Limb (tissue), 2 donors: ENCODE measurements around the gene ZBTB48.

Experiments used
- DNase-seq, 2 donors: peaks; one replicate each; pipeline ENCODE4 v3.0.0-alpha.2; 2016; ENCODE audit errors: extremely low spot score in 2 of 2

ZBTB48 gene

DNA sequence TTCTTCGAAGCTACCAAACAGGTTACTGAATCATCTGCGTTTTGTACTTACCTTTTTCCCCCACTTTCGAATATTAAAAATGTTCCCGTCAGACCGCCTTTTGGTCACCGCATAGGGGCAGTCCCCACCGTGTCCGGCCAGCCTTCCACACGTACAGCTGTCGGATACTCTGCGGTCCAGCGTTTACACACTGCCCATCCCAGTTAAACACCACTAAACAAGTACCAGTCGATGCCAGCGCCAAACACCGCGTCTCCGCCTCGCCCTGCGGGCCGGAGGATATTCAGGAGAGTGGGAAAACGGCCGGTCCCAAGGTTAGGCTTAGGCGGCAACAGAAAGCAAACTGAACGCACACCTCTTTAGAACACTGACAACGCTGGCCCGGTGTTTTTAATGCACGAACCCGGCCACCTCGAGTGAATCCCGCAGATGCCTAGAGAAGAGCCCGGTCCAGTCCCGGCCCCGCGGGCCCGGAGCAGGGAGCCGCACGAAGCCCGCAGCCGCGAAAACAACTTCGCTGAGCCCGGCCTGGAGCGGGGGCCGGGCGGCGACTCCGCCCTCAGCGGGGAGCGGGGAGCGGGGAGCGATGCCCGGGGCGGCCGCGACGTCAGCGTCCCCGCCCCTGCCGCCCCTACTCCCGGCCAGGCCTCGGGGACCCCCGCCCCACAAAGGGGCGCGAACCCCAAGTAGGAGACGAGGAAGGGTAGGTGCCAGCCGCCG, 33.0 kb downstream of the ZBTB48 start:
- peak in 1 of 2 donors; percentile 68 for DNase-seq

DNA sequence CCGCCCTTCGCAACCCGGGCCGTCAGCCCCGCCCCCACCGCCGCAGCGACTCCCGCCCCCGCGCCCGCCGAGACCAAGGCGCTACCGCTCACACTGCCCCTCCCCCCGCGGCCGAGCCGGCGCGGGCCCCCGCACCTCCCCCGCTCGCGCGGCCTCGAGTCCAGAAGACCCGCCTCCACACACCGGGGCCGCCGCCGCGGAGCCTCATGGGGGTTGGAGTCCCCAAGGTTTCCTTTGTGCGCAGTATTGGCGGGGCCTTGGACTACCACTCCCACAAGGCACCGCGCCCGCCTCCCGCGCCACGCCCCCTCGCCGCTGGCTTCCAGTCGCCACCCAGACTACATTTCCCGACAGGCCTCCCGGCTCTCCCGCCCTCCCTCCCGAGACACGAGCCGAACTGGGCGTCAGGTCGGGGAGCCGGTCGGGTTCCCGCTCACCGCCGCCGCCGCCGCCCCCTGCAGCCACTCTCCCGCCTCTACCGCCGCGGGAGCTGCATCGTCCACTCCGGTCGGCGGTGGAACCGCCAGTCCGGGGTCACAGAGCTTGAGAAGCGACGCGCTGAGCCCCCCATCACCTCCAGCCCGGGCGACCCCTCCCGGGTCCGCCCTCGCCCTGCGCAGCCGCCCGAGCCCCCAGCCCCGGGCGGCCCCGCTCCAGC, 33.7 kb downstream of the ZBTB48 start, which contains the start of gene PHF13:
Gene PHF13 (plus strand): TSS at position 371 of the 658 bp plus-strand sequence. CDS start 336 bp downstream, outside the sequence.
- DNase-seq, result peak; percentile 98 to 100

DNA sequence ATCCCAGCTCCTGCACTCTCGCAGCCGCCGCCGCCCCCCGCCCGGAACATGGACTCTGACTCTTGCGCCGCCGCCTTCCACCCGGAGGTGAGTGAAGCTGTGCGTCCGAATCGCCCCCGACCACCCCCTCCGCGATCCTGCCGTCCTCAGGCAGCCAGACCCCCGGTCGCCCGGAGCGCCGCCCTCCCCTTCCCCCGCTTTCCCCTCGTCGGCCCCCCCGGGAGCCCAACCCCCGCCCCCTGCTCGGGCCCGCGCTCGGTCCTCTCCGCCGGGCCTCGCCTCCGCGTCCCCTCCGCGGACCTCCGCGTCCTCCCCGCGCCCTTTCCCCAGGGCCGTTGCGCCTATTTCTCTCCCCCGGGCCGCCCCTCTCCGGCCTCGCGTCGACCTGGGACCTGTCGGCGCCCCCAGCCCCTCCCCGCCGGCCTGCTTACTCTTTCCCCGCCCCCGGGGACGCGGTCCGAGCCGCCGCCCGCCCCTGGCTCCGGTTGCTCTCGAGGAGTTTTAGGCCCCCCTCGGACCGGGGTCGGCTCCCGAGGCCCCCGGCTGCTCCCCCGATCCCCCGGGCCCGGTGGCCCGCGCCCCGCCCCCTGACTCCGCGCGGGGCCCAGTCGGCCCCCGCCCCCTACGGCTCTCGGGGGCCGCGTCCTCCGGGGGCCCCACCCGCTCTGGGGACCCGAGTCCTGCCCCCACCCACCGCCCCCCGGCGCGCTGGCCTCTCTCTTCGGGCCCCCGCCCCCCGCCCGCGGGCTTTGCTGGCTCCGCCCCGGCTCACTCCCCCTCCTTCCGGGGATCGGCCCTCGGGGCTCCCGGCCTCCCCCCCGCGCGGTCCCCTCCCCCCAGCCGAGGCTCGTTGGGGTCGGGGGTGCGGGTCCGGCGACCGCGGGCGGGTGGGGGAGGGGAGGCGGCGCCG, 34.5 kb downstream of the ZBTB48 start:
- DNase-seq, result peak; percentile 30 to 79

DNA sequence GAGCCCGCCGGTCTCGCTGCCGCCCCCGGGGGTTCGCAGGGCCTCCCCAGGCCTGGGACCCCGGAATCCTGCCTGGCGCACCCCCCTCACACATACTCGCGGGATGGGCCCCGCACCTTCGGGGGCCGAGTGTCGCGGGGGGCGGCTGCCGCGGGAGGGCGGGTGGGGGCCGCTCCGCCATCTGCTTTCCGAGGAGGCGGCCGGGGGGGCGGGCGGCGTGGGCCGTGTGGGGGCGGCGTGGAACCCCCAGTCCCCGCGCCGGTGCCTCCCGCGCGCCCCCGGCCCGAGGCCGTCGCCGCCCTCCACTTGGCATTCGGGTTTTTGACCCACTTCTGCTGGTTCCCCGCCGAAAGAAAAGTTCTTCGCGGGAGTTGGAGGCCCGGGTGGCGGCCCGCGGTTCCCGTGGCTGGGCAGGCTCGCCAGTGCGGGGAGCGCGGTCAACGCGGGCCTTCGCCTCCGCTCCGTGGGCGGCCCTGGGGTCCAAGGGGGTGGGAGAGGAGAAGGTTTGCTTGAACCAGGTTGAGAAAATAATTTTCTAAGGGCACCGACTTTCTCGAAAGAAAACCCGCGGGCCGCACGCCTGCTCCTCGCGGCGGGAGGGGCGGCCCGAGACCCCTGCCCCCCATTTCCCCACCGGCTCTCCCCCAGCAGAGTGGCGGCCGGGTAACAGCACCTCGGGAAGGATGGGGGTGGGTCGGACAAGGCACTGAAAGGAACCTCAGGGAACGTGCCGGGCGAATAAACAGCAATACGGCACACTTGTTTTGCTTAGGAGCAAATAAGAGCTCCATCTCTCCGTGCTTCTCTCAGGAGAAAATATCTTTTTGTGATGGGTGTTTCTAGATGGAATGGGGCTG, 35.4 kb downstream of the ZBTB48 start:
- peak in 1 of 2 donors; percentile 51 for DNase-seq

DNA sequence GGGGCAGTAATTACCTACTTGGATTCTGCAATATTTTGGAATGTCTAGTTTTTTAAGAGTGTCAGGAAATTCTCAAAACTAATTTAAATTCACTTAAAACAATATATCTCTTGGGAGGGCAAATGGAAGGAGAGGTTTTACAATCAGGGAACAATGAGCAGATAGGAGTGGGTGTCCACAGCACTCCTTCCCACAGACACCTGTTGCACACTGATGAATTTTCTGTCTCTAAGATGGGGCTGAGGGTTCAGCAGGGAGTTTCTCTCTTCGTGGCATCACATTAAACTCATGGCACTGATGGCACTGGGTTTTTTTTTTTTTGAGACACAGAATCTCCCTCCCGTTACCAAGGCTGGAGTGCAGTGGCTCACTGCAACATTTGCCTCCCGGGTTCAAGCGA, 39.3 kb downstream of the ZBTB48 start:
- no peak for DNase-seq

DNA sequence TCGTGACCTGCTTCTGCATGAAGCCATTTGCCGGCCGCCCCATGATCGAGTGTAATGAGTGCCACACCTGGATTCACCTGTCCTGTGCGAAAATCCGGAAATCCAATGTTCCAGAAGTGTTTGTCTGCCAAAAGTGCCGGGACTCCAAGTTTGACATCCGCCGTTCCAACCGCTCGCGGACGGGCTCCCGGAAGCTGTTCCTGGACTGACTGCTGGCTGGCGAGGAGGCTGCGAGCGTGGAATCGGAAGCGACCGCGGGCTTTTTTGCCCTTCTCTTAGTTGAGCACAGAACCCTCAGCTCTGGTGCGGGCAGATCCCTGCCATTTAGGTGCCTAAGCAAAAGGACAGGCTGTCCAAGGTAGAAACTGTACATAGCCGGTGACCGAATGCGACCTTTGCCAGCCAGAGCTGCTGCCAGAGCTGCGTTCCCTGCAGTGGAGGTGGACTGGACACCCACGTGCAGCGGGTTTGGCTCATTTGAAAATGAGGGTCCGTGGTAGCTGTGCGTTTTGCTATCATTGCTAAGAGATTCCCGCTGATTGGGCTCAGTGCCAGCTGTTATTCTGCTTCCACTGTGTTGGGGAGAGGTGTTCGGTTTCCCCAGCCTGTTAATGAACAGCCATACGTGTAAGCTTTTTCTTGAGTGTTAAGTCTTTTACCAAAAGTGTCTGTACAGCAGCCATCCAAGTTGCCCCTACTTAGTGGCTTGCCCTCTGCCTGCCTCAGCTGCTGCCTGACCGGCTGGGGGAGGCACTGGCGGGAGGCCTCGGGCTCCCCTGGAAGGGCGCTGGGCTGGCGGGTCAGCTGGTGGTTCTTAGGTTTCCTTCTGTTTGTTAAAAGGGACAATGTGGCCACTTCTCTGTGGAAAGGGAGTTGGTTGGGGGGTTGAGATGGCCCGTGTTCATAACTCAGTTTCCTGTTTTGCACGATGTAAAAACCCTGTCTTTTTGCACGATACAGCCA, 41.9 kb downstream of the ZBTB48 start:
- DNase-seq, result no peak

DNA sequence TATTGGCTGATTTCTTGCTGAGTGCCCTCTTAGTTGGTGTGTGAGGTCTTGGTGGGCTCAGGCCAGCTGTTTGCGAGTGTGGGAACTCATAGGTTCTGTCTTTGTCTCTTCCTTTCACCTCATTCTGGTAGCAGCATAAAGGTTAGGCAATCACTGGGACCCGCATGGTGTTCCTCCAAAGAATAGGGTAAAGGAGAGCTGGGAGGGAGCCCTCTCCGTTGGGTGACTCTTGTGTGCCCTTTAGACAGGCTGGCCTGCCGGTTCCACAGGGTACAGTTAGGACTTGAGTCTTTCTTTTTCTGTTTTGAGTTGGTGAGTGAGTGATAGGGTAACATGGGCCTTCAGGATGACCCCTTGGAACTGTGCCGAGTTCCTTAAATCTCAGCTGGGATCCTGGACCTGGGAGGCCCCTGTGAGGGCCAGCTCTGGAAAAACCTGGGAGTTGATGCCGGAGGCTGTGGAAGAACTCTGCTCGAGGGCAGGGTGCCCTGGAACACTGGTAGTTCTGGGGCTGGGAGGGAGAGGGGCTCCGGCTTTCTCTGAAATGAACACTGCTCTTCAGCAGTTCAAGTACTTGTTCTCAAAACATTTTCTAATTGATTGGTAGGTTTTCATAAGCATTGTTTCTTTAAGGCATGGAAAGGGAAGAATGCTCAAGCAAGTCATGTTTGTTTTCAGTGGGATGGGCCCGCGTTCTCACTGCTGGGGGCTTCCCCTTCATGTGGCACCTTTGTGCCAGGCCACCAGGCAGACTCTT, 42.8 kb downstream of the ZBTB48 start:
- DNase-seq, result no peak

DNA sequence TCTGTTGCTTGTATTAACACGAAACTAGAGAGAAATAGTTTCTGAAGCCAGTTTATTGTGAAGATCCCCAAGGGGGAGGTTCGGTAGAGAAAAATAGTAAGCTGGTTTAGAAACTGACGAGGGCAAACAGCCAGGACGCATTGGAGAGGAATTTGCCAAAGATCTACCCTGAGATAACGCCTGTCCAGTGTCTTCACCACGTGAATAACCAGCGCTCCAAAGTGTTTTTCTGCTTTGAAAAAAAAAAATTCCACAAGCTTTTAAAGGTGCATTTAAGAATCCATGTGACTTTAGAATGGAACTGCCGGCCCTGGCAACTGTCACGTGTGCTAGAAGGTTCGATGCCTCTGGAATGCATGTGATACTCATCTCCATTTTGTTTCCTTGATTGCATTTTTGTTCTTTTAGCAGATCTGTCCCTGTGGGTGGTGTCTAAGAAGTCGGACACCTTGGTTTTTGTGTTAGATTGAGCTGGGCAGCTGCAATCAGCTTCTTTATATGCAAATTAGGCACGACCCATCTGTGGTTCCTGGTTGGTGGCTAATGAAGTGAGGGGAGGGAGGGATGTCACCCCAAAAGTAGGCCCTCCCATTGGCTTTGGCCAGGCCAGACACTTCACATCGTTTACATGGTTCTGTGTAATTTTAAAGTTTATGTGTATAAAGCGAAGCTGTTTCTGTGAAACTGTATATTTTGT, 43.6 kb downstream of the ZBTB48 start:
- DNase-seq, result no peak

DNA sequence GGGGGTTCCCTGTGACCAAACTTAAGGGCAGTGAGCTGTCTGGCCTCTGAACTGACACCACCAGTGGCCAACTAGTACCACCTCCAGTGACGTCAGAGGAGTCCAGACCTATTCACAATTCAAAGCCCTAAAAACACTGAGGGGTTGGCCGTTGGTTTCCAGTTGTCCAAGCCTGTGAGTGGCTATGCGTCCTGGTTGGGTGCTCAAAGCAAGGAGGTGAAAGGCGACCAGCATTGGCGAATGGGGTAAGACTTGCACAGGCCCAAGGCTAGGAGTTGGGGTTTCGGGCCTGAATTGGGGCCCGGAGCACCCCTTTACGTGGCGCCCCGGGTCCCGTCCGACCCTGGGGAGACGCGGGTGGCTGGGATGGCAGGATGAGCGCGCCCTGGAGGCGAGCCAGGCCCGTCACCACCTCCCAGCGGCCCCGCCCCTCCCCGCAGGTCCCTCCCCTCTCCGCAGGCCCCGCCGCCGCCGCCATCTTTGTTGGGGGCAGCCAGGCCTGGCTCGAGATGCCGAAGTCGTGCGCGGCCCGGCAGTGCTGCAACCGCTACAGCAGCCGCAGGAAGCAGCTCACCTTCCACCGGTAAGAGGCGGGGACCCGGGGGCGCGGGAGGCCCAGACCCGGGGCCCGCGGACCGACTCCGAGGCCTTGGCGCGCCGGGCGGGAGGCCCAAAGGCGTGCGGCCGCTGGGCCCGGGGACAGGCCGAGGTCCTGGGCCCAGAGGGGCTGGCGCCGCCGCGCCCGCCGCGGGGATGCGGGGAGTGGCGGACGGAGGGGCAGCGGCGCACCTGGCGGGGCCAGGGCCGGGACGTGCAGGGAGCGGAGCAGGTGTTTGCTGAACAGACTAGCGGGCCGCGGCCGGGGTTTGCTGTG, 45.2 kb downstream of the ZBTB48 start, which contains the start of gene THAP3:
Gene THAP3 (plus strand): TSS at position 159 of the 874 bp plus-strand sequence. CDS start 351 bp downstream, at position 510.
- peak; percentile 78 to 93 for DNase-seq

DNA sequence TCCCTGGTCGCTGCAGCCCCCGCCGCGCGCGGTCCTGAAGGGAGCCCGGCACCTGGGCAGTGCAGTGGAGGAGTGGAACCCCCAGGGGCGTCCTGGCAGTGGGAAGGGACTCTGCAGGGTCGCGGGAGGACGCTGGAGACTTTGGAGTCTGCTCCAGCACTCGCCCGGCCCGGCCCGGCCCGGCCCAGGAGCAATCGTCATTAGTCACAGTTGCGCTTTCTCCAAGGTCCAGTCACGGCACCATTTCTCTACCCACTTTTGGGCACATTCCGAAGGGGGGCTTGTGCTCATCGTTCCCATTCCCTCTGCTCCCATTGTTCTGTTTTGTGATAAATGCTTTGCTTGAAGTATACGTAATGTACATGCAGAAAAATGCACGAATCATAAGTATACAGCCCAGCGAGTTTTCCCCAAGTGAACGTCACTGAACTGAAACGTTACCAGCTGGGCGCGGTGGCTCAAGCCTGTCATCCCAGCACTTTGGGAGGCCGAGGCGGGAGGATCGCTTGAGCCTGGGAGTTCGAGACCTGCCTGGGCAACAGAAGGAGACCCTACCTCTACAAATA, 45.9 kb downstream of the ZBTB48 start:
- no peak for DNase-seq

DNA sequence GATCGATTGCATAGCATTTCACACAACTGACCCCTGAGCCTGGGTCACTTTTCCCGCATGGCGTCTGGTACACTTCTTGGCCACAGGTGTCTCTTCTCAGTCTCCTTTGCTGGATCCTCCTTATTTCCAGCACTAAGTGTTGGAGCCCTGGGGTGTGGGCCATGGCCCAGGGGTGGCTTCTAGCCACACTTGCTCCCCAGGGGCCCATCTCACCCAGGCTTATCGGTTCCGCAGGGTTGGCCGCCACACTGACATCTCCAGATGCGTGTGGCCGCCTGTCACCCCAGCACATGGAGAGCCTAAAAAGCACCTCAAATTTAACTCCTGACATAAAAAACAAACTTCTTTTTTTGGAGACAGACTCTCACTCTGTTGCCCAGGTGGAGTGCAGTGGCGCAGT, 47.2 kb downstream of the ZBTB48 start:
- no peak for DNase-seq

DNA sequence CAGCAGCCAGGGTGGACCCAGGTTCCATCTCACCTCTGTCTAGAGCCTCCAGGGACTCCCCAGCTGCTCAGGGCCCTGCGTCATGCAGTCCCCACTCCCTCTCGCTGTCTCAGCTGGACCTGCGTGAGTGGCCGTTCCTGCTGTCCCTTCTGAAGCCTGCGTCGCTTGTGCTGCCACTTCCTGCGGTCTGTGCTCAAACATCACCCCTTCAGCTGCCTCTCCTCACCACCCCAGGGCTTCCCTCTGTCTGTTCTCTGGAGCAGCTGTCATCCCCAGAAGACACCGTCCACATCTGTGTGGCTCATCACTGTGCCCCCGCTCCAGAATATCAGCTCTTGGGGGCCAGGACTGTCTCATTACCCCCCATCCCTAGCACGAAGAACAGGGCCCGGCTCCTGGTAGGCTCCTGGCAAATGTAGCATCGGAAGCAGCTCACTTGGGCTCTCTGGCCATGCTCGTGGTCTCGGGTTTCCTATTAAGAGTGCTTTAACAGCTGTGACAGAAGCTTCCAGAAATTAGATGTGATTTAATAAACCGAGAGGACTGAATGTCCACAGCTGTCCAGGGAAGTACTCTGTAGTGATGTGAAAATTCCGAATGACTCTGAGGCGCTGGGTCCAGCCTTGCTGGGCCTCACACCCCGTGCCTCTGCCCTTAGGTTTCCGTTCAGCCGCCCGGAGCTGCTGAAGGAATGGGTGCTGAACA, 48.2 kb downstream of the ZBTB48 start:
- DNase-seq, result no peak

DNA sequence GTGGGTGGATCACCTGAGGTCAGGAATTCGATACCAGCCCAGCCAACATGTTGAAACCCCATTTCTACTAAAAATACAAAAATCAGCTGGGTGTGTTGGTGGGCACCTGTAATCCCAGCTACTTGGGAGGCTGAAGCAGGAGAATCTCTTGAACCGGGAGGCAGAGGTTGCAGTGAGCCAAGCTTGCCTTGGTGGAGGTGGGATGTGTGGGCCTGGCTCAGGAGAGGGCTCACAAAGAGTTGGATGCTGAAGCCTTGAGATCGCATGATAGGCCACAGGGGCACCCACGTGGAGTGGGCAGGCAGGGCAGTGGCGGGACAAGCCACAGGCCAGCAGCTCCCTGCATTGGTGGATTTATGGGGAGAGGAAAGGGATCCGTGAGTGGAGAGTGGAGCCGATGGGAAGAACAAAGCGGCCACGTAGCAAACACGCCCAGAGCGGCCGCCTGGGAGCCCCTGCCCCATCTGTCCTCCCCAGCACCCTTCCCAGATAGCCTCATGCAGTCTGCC, 49.2 kb downstream of the ZBTB48 start:
- DNase-seq, result no peak

DNA sequence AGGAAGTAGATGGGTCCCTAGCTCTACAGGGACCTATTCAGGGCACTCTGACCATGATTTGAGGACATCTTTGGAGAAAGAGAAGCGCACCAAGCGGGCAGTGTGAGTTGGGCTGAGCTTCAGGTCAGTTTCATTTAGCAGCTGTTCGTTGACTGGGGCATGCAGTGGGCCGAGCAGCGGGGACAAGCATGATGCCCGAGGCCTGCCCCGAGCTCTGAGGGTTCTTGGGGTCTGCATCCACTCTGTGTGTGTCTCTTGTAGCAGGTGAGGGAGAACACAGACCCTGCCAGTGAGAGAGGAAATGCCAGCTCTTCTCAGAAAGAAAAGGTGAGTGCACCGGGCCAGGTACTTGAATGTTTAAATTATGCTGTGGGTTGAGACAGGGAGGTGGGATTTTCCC, 50.2 kb downstream of the ZBTB48 start:
- DNase-seq, result no peak

DNA sequence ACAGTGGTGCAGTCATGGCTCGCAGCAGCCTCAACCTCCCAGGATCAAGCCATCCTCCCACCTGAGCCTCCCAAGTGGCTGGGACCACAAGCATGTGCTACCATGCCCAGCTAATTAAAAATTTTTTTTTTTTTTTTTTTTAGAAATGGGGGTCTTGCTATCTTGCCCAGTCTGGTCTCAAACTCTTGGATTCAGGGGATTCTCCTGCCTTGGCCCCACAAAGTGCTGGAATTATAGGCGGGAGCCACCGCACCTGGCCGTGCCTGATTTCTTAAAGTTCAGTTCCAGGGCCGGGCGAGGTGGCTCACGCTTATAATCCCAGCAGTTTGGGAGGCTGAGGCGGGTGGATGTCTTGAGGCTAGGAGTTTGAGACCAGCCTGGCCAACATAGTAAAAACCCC, 51.3 kb downstream of the ZBTB48 start:
- no peak for DNase-seq
